ENCODE measurements around the gene EEPD1.
"Not testable (repeated sequence)": the region's sequence is repeated elsewhere in the genome, so short reads cannot be mapped to it uniquely, and the experiment has no call there.

EEPD1 gene

GRCh38 chr7:36216063-36216684 lies 63.1 kb downstream of the EEPD1 start:
- no peak for DNase-seq (ENCODE audit: low read depth)

DNA sequence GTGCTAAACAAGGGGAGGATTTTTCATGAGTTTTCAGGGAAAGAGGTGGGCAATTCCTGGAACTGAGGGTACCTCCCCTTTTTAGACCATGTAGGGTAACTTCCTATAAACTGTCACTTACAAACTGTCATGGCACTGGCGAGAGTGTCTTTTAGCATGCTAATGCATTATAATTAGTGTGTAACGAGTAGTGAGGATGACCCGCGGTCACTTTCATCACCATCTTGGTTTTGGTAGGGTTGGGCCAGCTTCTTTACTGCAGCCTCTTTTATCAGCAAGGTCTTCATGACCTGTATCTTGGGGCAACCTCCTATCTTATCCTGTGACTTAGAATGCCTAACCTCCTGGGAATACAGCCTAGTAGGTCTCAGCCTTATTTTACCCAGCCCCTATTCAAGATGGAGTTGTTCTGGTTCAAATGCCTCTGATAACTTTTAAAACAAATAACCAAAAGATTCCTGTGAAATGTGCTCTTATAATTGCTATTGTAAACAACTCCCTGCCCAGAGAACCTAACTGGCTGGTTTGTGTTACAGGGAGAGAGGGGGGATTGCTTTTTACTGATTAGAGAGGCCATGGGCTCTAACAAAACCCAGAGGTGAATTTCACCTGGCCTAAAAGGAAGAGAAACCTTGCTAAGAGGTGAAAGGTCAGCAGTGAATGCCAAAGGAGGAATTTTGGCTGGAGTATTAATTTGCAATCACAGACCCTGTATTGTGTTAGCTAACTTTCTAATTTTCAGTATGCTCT lies 64.3 kb downstream of the EEPD1 start:
- DNase-seq (ENCODE audit: low read depth): no peak

- DNase-seq (ENCODE audit: low read depth): no peak
Measured at GRCh38 chr7:36217961-36218284, 64.9 kb downstream of the EEPD1 start.

DNA sequence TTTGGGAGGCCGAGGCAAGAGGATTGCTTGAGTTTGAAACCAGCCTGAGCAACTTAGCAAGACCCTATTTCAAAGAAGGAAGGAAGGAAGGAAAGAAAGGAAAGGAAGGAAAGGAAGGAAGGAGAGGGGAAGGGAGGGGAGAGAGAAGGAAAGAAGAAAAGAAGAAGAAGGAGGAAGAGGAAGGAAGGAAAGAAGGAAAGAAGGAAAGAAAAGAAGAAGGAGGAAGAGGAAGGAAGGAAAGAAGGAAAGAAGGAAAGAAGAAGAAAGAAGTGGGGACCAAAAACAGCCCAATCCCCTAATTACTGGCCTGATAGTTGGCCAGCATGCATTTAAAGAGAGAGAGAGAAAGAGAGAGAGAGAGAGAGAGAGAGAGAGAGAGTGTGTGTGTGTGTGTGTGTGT lies 66.4 kb downstream of the EEPD1 start:
- DNase-seq (ENCODE audit: low read depth): no peak

DNA sequence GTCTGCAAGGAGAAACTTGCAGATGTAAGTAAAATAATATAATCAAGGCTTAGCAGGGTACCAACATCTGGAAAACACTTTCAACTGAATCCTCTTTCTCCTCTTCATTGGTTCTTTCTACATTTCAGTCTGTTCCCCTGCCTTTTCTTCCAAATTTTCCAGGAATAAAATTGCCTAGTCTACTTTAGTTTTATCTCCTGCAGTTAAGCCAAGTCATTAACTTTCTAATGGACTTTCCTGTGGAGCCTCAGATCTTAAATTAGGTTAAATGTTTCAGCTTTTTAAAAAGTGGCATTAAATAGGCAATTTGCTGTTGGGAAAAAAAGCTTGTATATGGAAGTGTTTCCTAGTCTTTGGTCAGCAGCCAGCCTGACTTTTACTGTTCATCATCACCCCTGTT lies 70.8 kb downstream of the EEPD1 start:
- DNase-seq (ENCODE audit: low read depth): no peak

GRCh38 chr7:36224934-36225858 lies 72.1 kb downstream of the EEPD1 start:
- DNase-seq (ENCODE audit: low read depth): no peak

DNA sequence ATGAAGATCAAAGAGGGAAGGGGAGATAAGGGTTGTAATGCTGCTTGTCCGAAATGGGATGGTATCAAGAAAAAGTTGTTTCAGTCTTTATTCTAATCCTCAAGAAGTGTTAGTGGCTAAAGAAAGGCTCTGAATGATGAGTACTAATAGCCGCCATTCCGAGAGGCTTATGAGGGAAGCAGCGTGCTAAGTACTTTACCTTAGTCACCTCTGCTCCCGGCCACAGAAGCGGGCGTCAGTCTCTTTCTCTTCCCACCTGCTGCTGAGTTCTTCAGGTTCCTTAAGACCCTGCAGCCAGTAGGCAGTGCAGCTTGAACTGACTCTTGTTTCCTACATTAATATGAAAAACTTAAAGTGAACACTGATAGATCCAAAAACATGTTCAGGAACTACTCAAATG lies 73.1 kb downstream of the EEPD1 start:
- DNase-seq (ENCODE audit: low read depth): no peak

- DNase-seq (ENCODE audit: low read depth): peak; percentile 50
Measured at GRCh38 chr7:36227223-36227622, 74.2 kb downstream of the EEPD1 start.

DNA sequence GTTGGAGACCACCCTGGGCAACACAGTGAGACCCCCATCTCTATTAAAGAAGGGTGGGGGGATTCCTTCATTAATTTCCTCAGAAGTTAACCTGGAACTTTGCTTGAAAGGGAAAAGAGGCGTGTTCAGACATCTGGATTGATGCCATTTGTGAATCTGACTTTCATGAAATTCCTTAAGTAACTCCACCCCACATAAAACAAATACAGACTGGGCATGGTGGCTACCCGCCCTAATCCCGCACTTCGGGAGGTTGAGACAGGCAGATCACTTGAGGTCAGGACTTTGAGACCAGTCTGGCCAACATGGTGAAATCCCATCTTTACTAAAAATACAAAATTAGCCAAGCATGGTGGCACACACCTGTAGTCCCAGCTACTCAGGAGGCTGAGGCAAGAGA lies 75.0 kb downstream of the EEPD1 start:
- DNase-seq (ENCODE audit: low read depth): no peak

DNA sequence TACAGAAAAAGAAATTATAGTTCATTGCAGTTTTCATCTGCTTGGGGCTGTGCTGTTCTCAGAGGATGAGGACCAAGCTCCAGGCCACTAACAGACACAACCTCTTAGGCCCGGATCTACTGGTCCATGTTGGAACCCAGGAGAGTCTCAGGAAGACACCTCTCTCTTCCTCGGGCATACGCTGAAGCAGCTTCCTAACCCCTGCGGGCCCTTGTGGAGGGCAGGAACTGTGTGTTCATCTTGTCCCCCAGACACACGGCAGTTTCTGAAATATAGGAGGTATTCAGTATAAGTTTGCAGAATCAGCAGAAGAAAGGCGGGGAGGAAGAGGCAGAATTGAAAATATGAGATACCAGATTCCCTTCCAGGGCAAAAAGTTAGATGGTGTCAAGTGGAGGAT lies 78.4 kb downstream of the EEPD1 start:
- no peak for DNase-seq (ENCODE audit: low read depth)

DNA sequence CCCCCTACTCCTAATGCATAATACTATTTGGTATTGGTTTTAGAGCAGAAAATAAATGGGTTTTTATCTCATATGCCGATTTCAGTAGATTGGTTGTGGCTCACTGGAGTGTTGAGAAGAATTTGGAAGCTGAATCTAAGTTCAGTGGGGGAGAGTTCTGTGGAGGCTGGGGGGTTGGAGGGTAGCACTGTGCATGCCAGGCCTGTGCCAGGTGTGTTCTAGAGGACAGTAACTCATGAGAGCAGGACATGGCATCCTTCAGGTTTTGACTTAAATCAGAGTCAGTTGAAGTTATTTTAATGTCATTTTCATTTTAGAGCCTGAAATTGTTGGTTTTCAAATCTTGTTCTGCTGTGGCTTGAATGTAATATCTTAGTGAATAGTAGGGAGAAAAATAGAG lies 79.5 kb downstream of the EEPD1 start:
- DNase-seq (ENCODE audit: low read depth): no peak

DNA sequence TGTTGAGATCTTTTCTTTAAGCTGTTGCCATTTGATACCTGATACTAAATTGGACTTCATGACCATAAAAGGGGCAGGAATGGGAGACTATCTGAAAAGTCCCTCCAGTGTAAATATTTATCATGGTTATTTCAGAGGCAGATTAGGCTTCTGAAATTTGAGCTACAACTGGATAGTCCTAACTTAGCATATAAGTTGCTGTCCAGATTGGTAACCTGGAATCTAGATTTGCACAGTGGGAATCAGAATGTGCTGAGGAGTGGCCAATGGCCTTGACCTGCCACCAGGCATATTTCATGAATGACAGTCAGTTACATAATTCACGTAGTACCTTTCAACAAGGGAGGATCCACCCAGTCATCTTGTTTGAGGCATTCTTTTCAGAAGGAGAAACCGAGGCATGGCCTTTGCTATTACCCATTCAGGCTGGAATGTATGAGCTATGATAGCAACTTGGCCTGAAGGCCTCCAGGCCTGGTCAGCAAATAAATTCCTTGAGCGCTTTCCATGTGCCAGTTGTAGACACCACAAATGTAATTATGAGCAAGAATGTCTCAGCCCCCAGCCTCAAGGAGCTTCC lies 80.0 kb downstream of the EEPD1 start:
- DNase-seq (ENCODE audit: low read depth): no peak

DNA sequence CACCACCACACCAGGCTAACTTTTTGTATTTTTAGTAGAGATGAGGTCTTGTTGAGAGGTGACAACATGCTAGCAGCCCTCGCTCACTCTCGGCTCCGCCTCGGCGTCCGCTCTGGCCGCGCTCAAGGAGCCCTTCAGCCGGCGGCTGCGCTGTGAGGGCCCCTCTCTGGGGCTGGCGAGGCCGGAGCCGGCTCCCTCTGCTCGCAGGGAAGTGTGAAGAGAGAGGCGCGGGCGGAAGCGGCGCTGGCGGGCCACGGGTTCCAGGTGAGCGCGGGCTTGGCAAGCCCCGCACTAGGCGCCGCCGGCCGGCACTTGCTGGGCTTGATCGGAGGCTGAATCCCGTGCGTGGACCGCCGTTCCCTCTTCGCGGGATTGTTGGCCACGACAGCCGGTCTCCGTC lies 83.0 kb downstream of the EEPD1 start:
- no peak for DNase-seq (ENCODE audit: low read depth)

GRCh38 chr7:36238138-36238537 lies 85.1 kb downstream of the EEPD1 start:
- DNase-seq (ENCODE audit: low read depth): no peak

DNA sequence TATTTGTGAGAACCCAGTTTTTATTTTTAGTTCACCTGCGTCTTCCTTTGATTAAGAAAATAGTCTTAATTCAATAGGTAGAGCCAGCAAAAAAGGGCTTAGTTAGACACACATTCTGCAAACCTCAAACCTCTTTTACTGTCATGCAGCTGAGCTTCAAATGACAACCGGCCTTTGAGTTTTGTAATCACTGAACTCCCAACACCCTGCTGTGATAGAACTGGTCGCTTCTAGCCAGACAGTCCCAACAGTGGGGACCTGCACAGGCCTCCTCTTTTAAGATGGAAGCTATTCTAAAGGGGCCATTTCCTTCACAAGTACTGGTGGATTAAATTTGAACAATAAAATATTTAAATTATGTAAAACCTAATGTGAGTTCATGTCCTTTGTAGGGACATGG lies 90.3 kb downstream of the EEPD1 start:
- not testable (repeated sequence) for DNase-seq (ENCODE audit: low read depth)

GRCh38 chr7:36244001-36244400 lies 90.9 kb downstream of the EEPD1 start:
- not testable (repeated sequence) for DNase-seq (ENCODE audit: low read depth)

DNA sequence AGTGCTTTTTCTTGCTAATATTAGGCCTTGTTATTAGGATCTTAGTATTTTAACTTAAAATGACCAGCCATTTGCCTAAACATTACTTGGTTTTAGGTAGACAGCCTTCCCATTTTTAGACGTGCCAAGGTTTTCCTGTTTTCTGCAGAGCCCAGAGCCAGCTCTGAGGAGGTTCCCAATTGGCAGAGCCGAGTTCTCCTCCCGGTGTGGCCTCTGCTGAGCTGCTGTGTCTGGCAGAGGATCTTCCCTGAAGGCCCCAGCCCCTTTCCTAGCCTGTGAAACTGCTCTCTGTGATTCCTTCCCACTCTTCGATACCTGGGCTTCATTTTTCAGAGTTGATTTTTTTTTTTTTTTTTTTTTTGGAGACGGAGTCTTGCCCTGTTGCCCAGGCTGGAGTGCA lies 91.4 kb downstream of the EEPD1 start:
- DNase-seq (ENCODE audit: low read depth): no peak

DNA sequence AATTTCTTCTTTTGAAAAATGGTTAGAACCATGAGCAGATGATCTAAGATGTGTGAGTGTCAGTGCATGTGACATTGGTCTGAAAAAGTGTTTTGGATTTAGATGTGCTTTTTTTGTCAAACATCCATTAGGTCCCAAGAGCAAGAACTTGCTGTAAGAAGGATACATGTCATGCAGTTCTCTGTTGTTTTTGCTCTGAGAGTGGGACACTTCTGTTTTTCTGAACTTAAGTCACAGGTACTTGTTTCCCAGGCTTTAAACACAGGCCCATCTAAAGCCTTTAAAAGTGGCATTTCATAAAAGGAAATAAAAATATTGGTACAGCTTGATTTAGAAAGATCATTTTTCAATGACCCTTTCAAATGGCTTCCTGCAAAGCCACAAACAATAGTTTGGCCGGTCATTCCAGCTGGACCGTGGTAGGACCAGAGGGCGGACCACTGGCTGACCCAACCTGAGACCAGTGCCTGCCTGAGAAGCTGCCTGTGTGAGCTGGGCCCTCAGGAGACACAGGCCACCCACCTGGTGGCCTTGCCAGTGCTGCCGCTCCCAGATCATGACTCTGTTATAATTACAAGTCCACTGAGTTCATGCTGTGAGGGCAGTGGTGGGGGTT lies 92.7 kb downstream of the EEPD1 start:
- no peak for DNase-seq (ENCODE audit: low read depth)

DNA sequence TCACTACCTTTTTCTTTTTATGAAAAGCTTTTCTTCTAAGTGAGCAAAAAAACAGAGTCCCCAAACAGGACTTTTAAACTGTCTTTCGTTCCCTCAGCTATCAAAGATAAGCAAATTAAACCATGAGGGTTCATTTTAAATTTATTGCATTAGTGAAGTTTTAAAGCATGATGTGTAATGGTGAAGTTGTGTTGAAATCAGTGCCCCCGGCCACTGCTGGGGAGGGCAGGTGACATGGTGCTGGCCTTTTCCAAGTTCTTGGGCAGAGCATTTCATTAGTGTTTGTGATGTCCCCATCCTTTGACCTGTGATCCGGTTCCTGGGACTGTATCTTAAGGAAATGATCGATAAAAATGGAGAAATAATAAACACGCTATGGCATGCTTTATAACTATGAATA lies 96.0 kb downstream of the EEPD1 start:
- DNase-seq (ENCODE audit: low read depth): no peak

GRCh38 chr7:36253699-36254098 lies 100.6 kb downstream of the EEPD1 start:
- DNase-seq (ENCODE audit: low read depth): no peak

GRCh38 chr7:36258510-36259259 lies 105.6 kb downstream of the EEPD1 start:
- DNase-seq (ENCODE audit: low read depth): peak; percentile 61

GRCh38 chr7:36260481-36260880 lies 107.4 kb downstream of the EEPD1 start:
- DNase-seq (ENCODE audit: low read depth): no peak

Measured in fibroblast of the conjunctiva (primary cell).